Suprapubic skin (tissue), 4 donors: Measurements from ENCODE around the gene IFIT5. TPM values are rescaled to one million over a fixed set of nuclear protein-coding genes. Genes with fewer than 3 reads are reported as not detected.
"Not testable (repeated sequence)": the region's sequence is repeated elsewhere in the genome, so short reads cannot be mapped to it uniquely, and the experiment has no call there.

Experiments used
- DNase-seq, 2 donors: peaks; one replicate each; pipeline ENCODE4 v3.0.0-alpha.2; 2019; ENCODE audit warnings: low spot score in 2 of 2
- H3K27ac ChIP-seq: fragments of 200-600 bp; sonication (generic); one replicate; pipeline ENCODE4 v1.5.1; 2019
- H3K27me3 ChIP-seq: fragments of 200-600 bp; sonication (generic); one replicate; pipeline ENCODE4 v1.5.1; 2019
- H3K36me3 ChIP-seq: fragments of 200-600 bp; sonication (generic); one replicate; pipeline ENCODE4 v1.5.1; 2019
- H3K4me1 ChIP-seq: fragments of 200-600 bp; sonication (generic); one replicate; pipeline ENCODE4 v1.5.1; 2019
- H3K4me3 ChIP-seq: fragments of 200-600 bp; sonication (generic); one replicate; pipeline ENCODE4 v1.5.1; 2019; ENCODE audit warnings: mild to moderate bottlenecking
- H3K9me3 ChIP-seq: fragments of 200-600 bp; sonication (generic); one replicate; pipeline ENCODE4 v1.5.1; 2019
- EP300 ChIP-seq: sonication (generic); formaldehyde crosslinking; IDR thresholded peaks from one replicate; pipeline ENCODE4 v1.6.1; 2017; ENCODE audit warnings: antibody characterized with exemption
- POLR2A ChIP-seq, 2 donors: fragments of 450-650 bp; IDR thresholded peaks; one replicate each; pipeline ENCODE4 v1.6.1; 2017; ENCODE audit warnings: antibody characterized with exemption in 2 of 2, mild to moderate bottlenecking in 2 of 2, moderate library complexity in 2 of 2
- POLR2AphosphoS5 ChIP-seq, 3 donors: sonication (generic); formaldehyde crosslinking; IDR thresholded peaks; one replicate each; pipeline ENCODE4 v1.6.1; 2017; ENCODE audit warnings: antibody characterized with exemption in 3 of 3
- WGBS: methylation state at CpG from one replicate; pipeline ENCODE4 v1.1.5; 2018; 5-methylcytosine and 5-hydroxymethylcytosine counted together
- total RNA-seq, 4 donors: library from RNA; depleted of rRNA; stranded (reverse); fragments of >200 nt; gene quantifications; one replicate each; pipeline ENCODE4 v1.1.0, GENCODE V29; 2016
- TF ChIP-seq, protein P1 (sequence below), 2 donors: fragments of 200-600 bp in 1 of 2; fragments of 450-650 bp in 1 of 2; sonication (generic) in 1 of 2; IDR thresholded peaks; one replicate each; pipeline ENCODE4 v1.5.1; 2016 to 2019; ENCODE audit warnings: antibody characterized with exemption in 2 of 2, mild to moderate bottlenecking in 1 of 2, moderate library complexity in 1 of 2

IFIT5 gene
- total RNA-seq, 4 donors from 2014 or later, result 4.3 to 8.2 (median 6.3) TPM

DNA sequence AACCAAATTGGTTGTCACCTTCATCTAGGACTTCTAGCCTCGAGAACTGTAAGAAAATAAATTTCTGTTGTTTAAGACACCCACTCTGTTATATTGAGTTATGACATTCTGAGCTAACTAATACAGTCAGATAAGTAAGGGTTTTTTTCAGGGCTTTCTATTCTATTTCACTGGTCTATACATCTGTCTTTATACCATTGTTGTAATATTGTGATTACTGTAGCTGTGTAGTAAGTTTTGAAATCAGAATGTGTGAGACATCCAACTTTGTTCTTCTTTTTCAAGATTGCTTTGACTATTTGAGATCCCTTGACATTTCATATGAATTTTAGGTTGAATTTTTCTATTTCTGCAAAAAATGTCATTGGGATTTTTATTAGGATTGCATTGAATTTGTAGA lies 14.4 kb upstream of the IFIT5 start:
- peaks cover 3% of the 10 kb centered on the region for H3K4me1 ChIP-seq
- H3K9me3 ChIP-seq, result no peaks in the 10 kb centered on the region
- no peaks in the 10 kb centered on the region for H3K27me3 ChIP-seq
- H3K4me3 ChIP-seq, result no peak overlapping the region
- DNase-seq, result no peak
- H3K27ac ChIP-seq, result no peak overlapping the region
- TF ChIP-seq POLR2A (IDR thresholded peaks at IDR 0.05) (no peak), EP300 (no peak), POLR2AphosphoS5 (IDR thresholded peaks at IDR 0.05) (no peak)
- H3K36me3 ChIP-seq, result no peaks in the 10 kb centered on the region
- 87% methylated on average over 1 of the region's 1 CpG for WGBS

DNA sequence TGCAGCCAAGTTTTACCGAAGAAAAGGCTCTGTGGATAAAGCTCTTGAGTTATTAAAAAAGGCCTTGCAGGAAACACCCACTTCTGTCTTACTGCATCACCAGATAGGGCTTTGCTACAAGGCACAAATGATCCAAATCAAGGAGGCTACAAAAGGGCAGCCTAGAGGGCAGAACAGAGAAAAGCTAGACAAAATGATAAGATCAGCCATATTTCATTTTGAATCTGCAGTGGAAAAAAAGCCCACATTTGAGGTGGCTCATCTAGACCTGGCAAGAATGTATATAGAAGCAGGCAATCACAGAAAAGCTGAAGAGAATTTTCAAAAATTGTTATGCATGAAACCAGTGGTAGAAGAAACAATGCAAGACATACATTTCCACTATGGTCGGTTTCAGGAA lies 11.3 kb upstream of the IFIT5 start:
- no peak for TF ChIP-seq POLR2AphosphoS5 (IDR thresholded peaks at IDR 0.05)
- TF ChIP-seq EP300, result no peak
- TF ChIP-seq, protein P1, sequence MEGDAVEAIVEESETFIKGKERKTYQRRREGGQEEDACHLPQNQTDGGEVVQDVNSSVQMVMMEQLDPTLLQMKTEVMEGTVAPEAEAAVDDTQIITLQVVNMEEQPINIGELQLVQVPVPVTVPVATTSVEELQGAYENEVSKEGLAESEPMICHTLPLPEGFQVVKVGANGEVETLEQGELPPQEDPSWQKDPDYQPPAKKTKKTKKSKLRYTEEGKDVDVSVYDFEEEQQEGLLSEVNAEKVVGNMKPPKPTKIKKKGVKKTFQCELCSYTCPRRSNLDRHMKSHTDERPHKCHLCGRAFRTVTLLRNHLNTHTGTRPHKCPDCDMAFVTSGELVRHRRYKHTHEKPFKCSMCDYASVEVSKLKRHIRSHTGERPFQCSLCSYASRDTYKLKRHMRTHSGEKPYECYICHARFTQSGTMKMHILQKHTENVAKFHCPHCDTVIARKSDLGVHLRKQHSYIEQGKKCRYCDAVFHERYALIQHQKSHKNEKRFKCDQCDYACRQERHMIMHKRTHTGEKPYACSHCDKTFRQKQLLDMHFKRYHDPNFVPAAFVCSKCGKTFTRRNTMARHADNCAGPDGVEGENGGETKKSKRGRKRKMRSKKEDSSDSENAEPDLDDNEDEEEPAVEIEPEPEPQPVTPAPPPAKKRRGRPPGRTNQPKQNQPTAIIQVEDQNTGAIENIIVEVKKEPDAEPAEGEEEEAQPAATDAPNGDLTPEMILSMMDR (IDR thresholded peaks at IDR 0.05), result no peak
- no peak for TF ChIP-seq POLR2A (IDR thresholded peaks at IDR 0.05)
- no peak for DNase-seq
- WGBS, result 90% methylated on average over 2 of the region's 2 CpGs
- H3K27me3 ChIP-seq, result no peaks in the 10 kb centered on the region
- no peaks in the 10 kb centered on the region for H3K36me3 ChIP-seq
- H3K4me1 ChIP-seq, result no peaks in the 10 kb centered on the region
- no peak overlapping the region for H3K27ac ChIP-seq
- no peak overlapping the region for H3K4me3 ChIP-seq
- no peaks in the 10 kb centered on the region for H3K9me3 ChIP-seq

DNA sequence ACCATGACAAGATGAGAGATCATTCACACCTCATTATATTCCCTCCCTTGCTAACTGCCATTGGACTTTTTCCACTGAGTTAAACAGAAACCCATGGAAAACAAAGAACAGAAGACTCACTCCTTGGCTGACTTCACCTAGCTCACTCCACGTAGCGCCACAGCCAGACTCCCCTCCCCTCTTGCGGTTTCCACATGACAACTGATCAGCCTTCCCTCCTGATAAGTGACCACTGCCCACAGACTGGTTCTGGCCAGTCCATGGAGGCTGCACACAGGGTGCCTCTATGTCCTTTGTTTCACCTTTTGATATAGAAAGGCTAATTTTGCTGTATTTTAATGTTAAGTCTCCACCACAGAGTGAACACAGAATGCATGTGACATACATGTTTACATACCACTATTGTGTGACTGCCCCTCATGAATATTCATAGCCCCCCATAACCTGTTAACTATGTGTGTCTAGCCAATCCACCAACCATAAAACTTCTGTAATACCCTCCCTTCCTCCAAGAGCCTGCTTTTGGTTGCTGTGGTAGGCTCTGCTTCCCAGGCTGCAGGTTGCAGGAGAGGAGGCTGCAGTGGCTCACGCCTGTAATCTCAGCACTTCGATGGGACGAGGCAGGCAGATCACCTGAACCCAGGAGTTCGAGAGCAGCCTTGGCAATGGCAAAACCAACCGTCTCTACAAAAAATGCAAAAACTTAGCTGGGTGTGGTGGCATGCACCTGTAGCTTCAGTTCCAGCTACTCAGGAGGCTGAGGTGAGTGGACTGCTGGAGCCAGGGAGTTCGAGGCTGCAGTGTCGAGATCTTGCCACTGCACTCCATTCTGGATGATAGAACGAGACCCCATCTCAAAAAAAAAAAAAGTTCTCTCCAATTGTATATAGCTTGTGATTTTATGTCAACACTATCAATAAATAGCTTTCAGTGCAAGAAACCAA lies 10.0 kb upstream of the IFIT5 start:
- Histone ChIP-seq H3K4me1 (no peaks in the 10 kb centered on the region), H3K27ac (no peak overlapping the region), H3K9me3 (no peaks in the 10 kb centered on the region), H3K36me3 (no peaks in the 10 kb centered on the region), H3K27me3 (no peaks in the 10 kb centered on the region), H3K4me3 (no peak overlapping the region)
- WGBS, result 90% methylated on average over 11 of the region's 11 CpGs
- DNase-seq, result no peak
- TF ChIP-seq POLR2AphosphoS5 (IDR thresholded peaks at IDR 0.05) (no peak), EP300 (no peak), POLR2A (IDR thresholded peaks at IDR 0.05) (no peak)
- TF ChIP-seq, protein P1 (IDR thresholded peaks at IDR 0.05), result no peak

DNA sequence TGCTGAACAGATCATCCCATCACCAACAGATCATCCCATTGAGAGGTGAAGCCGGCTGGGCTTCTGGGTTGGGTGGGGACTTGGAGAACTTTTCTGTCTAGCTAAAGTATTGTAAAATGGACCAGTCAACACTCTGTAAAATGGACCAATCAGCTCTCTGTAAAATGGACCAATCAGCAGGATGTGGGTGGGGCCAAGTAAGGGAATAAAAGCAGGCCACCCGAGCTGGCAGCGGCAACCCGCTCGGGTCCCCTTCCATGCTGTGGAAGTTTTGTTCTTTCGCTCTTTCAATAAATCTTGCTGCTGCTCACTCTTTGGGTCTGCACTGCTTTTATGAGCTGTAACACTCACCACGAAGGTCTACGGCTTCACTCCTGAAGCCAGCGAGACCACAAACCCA lies 8.2 kb upstream of the IFIT5 start:
- H3K27me3 ChIP-seq, H3K9me3 ChIP-seq, H3K4me3 ChIP-seq, H3K27ac ChIP-seq, DNase-seq, H3K4me1 ChIP-seq, H3K36me3 ChIP-seq: not testable (repeated sequence)
- WGBS, result over 99% methylated on average over 9 of the region's 9 CpGs

DNA sequence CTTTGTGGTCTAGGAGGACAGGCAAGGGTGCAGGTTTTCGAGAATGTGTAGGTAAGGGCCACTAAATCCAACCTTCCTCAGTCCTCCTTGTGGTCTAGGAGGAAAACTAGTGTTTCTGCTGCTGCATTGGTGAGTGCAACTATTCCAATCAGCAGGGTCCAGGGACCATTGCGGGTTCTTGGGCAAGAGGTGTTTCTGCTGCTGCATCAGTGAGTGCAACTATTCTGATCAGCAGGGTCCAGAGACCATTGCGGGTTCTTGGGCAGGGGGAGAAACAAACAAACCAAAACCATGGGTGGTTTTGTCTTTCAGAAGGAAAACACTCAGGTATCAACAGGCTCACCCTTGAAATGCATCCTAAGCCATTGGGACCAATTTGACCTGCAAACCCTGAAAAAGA lies 6.6 kb upstream of the IFIT5 start:
- H3K9me3 ChIP-seq, H3K36me3 ChIP-seq, H3K27ac ChIP-seq, DNase-seq, H3K4me3 ChIP-seq, H3K4me1 ChIP-seq, H3K27me3 ChIP-seq: not testable (repeated sequence)
- 98% methylated on average over 3 of the region's 3 CpGs for WGBS

DNA sequence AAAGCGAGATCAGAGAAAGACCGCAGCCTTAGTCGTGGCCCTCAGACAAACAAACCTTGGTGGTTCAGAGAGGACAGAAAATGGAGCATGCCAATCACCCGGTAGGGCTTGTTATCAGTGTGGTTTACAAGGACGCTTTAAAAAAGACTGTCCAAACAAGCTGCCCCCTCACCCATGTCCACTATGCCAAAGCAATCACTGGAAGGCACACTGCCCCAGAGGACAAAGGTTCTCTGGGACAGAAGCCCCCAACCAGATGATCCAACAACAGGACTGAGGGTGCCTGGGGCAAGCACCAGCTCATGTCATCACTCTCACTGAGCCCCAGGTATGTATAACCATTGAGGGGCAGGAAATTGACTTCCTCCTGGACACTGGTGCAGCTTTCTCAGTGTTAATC lies 5.1 kb upstream of the IFIT5 start:
- 97% methylated on average over 5 of the region's 5 CpGs for WGBS
- H3K9me3 ChIP-seq, DNase-seq, H3K4me3 ChIP-seq, H3K27ac ChIP-seq, H3K4me1 ChIP-seq, H3K27me3 ChIP-seq, H3K36me3 ChIP-seq: not testable (repeated sequence)

DNA sequence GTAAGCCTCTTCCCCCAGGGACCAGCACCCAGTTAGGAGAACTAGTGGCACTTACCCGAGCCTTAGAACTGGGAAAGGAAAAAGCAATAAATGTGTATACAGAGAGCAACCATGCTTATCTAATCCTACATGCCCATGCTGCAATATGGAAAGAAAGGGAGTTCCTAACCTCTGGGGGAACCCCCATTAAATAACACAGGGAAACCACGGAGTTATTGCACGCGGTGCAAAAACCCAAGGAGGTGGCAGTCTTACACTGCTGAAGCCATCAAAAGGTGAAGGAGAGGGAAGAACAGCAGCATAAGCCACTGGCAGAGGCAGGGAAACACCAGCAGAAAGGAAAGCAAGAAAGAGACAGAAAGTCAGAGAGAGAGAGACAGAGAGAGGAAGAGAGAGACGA lies 3.8 kb upstream of the IFIT5 start:
- not testable (repeated sequence) for H3K4me3 ChIP-seq, H3K27me3 ChIP-seq, DNase-seq, H3K9me3 ChIP-seq, H3K4me1 ChIP-seq, H3K36me3 ChIP-seq, H3K27ac ChIP-seq
- 80% methylated on average over 5 of the region's 5 CpGs for WGBS

DNA sequence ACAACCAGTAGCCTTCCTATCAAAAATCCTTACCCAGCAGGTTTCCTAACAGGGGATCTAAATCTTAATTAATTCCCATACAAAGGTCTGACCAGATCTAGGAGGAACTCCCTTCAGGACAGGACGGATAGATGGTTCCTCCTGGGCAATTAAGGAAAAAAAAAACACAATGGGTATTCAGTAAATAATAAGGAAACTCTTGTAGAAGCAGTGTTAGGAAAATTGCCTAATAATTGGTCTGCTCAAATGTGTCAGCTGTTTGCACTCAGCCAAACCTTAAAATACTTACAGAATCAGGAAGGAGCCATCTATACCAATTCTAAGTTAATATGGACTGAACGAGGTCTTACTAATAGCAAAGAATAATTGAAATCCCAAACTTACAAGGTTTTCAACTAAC lies 3.2 kb upstream of the IFIT5 start:
- 65% methylated on average over 2 of the region's 2 CpGs for WGBS
- H3K36me3 ChIP-seq, DNase-seq, H3K27ac ChIP-seq, H3K27me3 ChIP-seq, H3K9me3 ChIP-seq, H3K4me3 ChIP-seq: not testable (repeated sequence)
- peaks cover 13% of the 10 kb centered on the region for H3K4me1 ChIP-seq

DNA sequence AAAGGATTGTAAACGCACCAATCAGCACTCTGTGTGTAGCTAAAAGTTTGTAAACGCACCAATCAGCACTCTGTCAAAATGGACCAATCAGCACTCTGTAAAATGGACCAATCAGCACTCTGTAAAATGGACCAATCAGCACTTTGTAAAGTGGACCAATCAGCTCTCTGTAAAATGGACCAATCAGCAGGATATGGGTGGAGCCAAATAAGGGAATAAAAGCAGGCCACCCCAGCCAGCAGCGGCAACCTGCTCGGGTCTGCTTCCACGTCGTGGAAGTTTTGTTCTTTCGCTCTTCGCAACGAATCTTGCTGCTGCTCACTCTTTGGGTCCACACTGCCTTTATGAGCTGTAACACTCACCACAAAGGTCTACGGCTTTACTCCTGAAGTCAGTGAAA lies 2.1 kb upstream of the IFIT5 start:
- not testable (repeated sequence) for H3K27ac ChIP-seq, DNase-seq, H3K36me3 ChIP-seq, H3K9me3 ChIP-seq, H3K4me3 ChIP-seq, H3K27me3 ChIP-seq
- H3K4me1 ChIP-seq, result peaks cover 18% of the 10 kb centered on the region
- WGBS, result 81% methylated on average over 10 of the region's 10 CpGs
